HEK293T (cell line): ENCODE results near the gene C21orf58.

Experiments
- CTBP1 ChIP-seq: fragments of 450-650 bp; IDR thresholded peaks from 2 replicates; pipeline ENCODE4 v1.6.1; 2016; ENCODE audit warnings: borderline replicate concordance
- HDGF ChIP-seq: fragments of 450-650 bp; IDR thresholded peaks from 2 replicates; pipeline ENCODE4 v1.6.1; 2017; ENCODE audit warnings: antibody characterized with exemption, borderline replicate concordance

GRCh38 chr21:46311568-46311967 is 12.1 kb downstream of the C21orf58 start:
- TF ChIP-seq HDGF (no peak), CTBP1 (no peak)
